HG02759 (cell line): ENCODE measurements around the gene NBEA.

Experiments used
- ATAC-seq: cut with Tn5 transposase; IDR thresholded peaks from one replicate; pipeline ENCODE4 v1.9.1; 2021; ENCODE audit warnings: mild to moderate bottlenecking, moderate library complexity; ENCODE audit not compliant: unreplicated experiment

NBEA gene

GRCh38 chr13:35256459-35257148, 314.5 kb downstream of the NBEA start:
- no peak for ATAC-seq

- ATAC-seq, result no peak
Observed at GRCh38 chr13:35260316-35260715, 318.2 kb downstream of the NBEA start.

DNA sequence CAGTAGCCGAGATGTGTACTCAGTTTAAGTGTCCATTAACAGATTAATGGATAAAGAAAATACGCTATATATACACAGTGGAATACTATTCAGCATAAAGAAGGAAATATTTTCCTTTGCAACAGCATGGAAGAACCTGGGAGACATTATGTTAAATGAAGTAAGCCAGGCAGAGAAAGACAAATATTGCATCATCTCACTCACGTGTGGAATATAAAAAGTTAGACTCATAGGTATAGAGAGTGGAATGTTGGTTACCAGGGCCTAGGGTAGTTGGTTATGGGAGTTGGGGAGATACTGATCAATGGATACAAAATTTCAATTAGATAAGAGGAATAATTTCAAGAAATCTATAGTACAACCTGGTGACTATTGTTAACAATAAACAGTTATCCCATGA, 324.3 kb downstream of the NBEA start:
- ATAC-seq, result no peak

DNA sequence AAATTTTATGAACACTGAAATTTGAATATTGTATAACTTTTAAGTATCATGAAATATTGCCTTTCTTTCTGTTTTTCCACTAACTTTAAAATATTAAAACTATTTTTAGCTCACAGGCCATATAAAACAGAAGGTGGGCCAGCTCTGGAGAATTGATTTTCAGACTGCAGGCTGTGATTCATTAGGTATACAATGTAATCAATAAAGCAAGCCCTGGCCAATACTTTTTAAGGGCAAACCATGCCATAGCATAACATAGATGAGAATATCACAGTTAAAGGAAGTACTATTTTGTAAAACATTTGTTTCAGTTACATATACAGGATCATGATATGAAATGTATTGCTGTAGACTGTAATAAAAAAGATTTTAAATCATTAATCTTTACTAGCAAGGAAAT, 336.8 kb downstream of the NBEA start:
- no peak for ATAC-seq

- no peak for ATAC-seq
Observed at GRCh38 chr13:35279500-35279899, 337.4 kb downstream of the NBEA start.

DNA sequence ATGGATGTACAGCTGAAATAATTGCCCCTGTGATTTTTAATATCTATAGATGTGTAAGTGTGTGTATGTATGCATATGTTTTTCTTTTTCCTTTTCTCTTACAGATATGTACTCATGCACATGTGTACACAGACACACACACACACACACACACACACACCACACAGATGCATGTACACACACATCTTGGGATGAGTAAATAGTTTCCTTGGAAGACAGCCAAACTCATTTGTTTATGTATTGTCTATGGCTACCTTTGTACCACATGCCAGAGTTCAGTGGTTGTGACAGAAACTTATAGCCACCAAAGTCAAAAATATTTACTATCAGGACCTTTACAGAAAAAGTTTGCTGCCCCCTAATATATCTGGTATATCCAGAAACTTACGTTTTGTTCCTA, 341.8 kb downstream of the NBEA start:
- ATAC-seq, result no peak

GRCh38 chr13:35285677-35286076, 343.6 kb downstream of the NBEA start:
- ATAC-seq, result no peak

DNA sequence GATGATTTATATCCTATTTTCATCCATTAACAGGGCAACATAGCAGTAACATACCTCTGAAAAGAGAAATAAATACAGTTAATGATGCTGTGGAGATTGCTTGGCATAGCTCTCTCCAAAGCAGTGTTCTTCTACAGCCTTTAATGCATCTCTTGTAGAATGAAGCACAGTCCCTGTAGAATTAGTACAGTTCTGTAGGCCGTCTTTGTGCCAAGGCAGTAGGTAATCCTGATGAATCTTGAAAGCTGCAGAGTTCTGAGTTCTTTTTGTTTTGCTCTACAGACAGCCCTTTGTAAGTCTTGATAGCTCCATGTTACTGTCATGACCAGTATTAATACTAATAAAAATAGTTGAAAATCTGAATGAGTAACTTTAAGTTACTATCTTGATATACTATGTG, 350.3 kb downstream of the NBEA start:
- no peak for ATAC-seq

DNA sequence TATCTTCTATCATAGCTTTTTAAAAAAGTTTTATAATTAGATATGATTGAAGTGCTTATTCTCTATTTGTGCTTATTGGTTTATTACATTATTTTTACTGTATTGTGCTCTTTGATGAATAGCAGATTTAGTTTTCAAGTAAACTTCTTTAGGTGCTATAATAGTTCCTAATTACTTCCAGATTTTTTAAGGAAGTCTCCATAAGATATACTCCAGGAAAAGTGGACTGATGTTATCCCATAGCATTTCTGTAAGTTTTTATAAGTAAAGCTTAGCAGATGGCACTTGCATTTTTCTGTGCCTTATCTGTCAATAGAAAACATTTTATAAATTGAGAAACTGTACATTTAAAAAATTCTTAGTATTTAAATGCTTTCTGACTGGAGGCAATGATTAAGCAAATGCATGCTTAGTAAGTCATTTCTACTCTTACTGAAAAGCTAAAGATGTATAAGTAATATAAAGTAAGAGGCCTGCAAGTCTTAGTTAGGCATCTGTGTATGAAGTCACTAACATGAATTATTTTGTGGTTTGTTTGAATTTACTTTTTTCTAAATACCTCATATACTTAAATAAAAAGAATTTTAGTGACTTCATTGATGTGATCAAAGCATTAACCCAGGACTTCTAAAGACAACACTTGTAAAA, 351.6 kb downstream of the NBEA start:
- no peak for ATAC-seq

DNA sequence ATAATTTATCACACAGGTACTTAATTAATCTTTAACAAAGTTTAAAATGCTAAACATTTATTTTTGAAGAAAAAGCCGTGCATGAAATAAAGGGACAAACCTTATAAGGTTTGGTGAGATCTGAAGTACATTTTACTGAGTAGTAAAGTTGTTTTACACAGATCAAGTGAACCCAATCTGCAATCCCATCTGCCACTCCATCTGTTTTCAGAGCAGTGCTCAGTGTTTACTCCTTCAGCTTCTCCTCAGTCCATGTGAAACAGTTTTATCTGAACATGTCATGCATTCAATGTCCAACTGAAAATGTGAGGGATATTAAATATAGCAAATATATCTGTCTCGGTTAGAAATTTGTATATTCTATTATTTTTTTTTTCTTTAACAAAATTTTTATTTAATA, 367.6 kb downstream of the NBEA start:
- ATAC-seq, result no peak

GRCh38 chr13:35332134-35332533, 390.1 kb downstream of the NBEA start:
- no peak for ATAC-seq

DNA sequence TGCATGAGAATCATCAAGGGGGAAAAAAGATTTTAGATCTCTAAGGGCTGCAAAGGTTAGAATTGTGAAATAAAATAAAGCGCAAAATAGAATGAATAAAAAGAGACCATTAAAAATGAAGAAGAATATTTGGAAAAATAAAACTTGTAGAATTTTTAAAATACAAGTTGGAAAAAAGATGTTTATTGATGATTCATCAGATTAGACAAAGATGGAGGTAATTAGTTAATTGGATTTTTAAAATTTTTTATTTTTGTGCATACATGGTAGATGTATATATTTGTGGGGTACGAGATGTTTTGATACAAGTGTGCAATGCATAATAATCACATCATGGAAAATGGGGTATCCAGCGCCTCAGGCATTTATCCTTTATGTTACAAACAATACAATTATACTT, 391.1 kb downstream of the NBEA start:
- no peak for ATAC-seq

GRCh38 chr13:35342440-35342839, 400.4 kb downstream of the NBEA start:
- no peak for ATAC-seq

DNA sequence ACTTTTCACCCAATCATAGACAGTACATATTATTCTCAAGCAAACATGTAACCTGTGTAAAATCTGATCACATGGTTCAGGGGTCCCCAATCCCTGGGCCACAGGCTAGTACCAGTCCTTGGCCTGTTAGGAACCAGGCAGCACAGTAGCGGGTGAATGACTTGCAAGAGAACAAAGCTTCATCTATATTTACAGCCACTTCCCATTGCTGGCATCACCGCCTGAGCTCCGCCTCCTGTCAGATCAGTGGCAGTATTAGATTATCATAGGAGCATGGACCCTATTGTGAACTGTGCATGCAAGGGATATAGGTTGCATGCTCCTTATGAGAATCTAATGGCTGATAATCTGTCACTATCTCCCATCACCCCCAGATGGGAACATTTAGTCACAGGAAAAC, 401.3 kb downstream of the NBEA start:
- ATAC-seq, result no peak

DNA sequence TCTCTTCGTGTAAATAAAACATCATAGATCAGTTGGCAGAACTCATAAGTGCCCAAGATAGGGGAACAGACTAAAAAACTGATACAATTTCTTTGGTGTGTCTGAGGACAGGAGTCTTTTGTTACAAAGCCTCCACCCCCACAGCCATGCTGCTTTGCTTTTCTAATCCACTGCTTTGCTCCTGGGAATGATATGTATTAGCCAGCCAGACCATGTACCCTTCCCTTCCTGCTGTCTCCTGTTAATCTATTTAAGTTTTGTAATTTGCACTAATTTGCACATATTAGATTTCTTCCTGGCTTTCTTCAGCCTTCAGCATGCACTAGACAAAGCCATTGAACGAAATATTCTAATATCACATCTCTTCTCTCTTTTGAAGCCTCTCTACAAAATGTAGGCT, 403.9 kb downstream of the NBEA start:
- ATAC-seq, result no peak

DNA sequence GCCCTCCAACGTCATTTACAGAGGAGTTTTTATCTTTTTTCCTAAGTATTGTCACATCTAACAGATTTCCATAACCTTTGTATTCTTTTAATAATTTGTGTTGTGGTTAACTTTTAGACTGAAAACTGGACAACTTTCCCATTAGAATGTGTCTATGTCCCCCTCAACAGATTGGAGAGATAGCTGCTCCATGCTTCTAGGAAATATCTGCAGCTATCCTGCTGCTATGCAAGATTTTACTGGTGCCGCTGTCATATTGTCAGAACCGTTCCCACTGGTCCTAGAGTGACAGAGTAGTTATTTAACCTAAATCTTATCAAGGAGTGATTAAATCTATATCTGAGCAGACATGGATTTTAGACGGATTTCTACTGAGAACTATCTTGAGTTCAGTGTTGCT, 404.4 kb downstream of the NBEA start:
- ATAC-seq, result no peak

- no peak for ATAC-seq
Observed at GRCh38 chr13:35347679-35348205, 405.7 kb downstream of the NBEA start.

GRCh38 chr13:35349052-35349451, 407.0 kb downstream of the NBEA start:
- ATAC-seq, result no peak

DNA sequence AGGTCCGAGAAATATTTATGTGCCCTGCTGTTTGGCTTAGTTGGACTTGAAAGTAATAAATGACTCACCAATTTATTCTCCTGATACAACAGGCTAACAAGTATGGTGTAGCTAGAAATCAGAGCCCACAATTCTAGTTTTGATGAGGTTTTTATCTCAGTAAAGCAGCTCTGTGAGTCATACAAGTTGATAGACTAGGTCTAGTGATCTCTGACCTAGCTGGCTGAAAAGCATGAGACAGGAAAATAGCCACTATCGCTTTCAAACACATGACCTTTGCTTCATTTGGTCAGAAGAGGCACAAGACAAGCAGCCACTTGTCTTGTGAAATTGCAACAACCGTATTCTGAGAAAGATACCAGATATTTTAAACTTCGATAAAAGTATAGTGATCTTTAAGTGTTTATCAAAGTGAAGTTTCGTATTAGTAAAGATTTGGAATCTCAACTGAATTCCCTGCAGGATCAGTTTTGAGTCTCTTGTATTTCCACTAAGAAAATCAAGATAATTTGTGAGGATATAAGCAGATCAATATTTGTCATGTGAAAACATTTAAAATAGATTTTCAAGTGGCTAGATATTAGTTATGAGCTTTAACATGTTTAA, 407.7 kb downstream of the NBEA start:
- peak; percentile 66 for ATAC-seq

GRCh38 chr13:35354285-35354684, 412.2 kb downstream of the NBEA start:
- no peak for ATAC-seq

GRCh38 chr13:35354882-35355281, 412.8 kb downstream of the NBEA start:
- ATAC-seq, result no peak

- no peak for ATAC-seq
Observed at GRCh38 chr13:35356572-35356971, 414.5 kb downstream of the NBEA start.
